ENCODE results near the gene FGF12. TPM values are rescaled to one million over a fixed set of nuclear protein-coding genes. Genes with fewer than 3 reads are reported as not detected.
A peak's percentile ranks its signal among the peaks of the same experiment; 100 is the strongest.

Gene FGF12
- total RNA-seq, 2 donors from 2014 or later, result 245 to 291 TPM

DNA sequence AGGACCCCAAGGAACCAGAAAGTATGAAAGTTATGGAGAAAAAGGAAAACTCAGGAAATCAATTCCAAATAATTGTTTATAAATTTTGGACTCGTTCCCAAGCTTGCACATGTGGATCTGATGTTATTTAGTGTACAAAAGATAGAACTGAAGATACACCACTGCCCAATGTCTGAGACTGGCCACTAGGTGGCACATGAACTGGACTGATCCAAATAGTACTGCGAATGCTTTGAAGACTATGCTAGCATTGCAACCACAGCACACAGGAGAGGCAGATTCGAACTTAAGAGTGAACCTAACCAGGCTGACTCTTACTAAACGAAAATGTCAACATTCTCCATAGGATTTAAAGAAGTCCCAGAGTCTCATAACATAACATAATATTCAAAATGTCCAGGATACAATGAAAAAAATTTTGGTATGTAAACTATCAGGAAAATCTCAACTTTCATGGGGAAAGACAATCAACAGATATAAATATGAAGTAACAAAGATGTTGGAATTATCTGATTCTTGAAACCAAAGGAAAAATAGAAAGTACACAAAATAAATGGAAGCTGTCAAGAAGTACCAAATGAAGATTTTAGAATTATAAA is 596.7 kb downstream of the FGF12 start:
- intact Hi-C loops (cut with DNase I), result loop anchor here (1.0 to 10.0 kb wide), 4 partner anchors 292 to 713 kb away; no protein-coding TSS in a partner anchor
- ATAC-seq (peak; percentile 68 to 79), DNase-seq (peak; percentile 41)

DNA sequence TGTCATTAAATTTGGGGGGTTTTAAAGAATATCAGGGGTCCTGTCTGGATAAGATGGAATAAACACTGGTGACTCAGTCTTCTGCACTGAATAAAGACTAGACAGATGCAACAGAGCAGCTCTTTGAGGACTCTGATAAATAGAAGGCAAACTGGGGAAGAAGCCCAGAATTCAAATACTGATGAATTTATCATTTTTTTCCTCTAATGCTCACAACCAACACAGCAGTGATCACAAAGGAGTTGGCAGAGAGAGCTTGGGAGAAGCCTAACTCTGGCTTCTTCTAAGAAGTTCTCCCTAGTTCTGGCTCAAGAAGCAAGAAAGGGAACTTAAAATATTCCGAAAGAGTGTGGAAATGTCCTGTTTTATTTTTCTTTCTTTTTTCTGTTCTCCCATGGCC is 597.8 kb downstream of the FGF12 start:
- no peak for DNase-seq
- intact Hi-C loops (cut with DNase I), result no loop called here
- no peak for ATAC-seq

DNA sequence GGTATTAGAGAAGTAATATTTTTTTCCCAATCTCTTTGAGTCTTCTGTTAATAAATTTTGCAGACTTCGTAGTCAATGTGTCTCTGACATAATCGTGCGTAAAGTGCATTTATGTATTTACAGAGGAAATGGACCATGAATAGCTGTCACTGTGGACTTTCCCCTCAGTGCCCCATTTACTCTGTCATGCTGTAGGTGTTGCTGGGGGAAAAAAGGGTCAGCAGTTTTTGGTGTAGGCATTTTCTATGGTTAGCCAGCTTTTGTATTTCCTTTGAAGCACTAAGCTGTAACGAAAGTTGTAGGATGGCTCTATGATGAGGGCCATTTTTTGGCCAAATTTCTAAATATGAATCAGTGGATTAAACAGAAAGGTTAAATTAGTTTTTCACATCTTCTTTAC is 598.4 kb downstream of the FGF12 start:
- intact Hi-C loops (cut with DNase I), result no loop called here
- ATAC-seq (no peak), DNase-seq (no peak)

DNA sequence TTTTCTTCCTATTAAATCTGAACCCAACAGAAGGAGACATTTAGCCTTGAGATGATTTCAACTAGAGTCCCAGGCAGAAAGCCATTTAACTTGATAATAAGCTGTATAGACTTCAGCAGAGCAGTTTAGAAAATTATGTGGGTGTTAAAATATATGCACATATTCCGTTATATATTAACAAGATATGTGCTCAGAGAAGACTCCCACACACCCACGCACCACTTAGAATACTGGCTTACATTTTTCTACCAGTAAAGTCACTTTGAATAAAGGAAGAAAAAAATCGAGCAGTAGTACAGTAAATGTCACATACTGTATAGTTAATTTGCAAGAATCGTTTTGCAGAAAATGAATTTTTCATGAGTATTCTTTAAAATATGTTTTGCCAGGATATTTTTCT is 599.3 kb downstream of the FGF12 start:
- DNase-seq (no peak), ATAC-seq (no peak)
- intact Hi-C loops (cut with DNase I), result no loop called here

DNA sequence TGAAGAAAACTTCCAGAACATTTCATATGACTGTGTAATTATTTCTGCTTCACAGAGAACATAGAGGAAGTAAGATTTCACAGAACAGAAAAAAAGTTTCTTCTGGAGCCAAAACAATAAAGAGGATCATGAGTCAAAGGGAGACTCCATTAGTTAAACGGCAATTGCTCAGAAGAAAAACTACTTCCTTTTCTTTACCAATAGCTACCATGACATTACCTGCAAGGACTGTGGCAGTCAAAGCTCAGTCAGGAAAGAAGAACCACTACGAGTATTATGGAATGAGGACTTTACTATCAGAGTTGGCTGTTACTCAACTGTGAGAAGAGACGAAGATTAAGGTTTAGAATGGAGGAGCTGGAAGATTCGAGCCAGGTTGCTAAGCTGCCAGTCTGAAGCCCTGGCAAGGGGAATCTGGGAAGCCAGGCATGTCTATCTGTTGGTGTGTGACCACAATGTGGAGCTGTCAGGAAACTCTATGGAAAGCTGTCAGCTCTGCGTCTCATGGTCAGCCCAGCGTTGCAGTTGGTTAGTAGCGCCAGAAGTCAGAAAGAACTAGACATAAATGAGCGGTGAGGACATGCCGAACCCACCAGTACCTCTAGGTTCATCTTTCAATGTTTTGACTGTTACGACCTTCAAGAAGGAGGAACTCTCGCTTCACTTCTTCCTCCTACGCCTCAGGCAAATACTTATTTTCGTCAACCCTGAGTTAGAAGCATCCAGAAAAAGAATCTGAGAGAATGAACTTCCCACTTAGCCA is 604.3 kb downstream of the FGF12 start:
- ATAC-seq (no peak), DNase-seq (no peak)
- intact Hi-C loops (cut with DNase I), result no loop called here

DNA sequence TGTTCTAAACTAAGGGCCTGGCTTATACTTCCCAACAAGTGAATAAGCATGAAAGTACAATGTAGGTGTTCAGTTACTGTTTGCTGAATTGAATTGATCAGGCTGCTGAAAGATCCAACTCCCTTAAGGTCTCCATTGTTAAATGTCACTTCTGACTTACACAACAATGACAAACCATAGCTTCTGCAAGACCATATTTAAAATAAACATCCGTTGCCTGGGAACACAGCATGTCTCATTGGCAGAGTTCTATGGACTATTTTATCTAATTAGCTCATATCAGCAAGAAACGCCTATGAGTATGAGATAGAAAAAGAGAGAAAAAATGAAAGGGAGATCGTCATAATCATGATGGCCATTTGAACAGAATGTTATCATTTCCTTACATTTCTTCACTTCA is 605.4 kb downstream of the FGF12 start:
- intact Hi-C loops (cut with DNase I), result no loop called here
- ATAC-seq (no peak), DNase-seq (no peak)

DNA sequence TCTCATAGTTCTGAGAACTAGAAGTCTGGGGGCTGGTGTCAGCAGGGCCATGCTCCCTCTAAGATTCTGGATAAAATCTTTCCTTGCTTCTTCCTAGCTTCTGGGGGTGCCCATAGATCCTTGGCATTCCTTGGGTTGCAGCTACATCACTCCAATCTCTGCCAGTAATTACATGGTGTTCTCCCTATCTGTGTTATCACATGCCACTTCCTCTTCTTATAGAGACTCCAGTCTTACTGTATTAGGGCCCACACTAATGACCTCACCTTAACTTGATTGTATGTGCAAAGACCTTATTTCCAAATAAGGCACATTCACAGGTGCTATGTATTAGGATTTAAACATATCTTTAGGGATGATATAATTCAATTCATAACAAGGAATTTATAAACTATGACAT is 618.5 kb downstream of the FGF12 start:
- no peak for DNase-seq
- ATAC-seq, result no peak
- intact Hi-C loops (cut with DNase I), result no loop called here

DNA sequence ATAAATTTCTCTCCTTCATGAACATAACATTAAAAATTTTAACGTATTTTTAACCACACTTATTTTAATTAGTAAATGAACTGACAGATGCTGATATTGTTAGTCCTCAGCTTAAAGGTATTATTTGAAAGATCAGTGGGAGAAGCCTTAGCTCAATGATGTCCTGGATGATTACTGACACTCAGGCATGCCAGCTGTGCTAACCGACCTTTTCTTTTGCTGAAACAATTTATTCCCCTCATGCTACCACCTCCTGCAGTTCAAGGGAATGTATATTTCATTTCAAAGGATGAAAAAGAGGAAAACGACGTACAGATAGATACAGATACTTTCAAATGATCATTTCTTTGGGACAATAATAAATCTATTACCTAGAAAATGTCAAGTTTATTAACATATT is 620.8 kb downstream of the FGF12 start:
- intact Hi-C loops (cut with DNase I), result no loop called here
- no peak for DNase-seq
- no peak for ATAC-seq

DNA sequence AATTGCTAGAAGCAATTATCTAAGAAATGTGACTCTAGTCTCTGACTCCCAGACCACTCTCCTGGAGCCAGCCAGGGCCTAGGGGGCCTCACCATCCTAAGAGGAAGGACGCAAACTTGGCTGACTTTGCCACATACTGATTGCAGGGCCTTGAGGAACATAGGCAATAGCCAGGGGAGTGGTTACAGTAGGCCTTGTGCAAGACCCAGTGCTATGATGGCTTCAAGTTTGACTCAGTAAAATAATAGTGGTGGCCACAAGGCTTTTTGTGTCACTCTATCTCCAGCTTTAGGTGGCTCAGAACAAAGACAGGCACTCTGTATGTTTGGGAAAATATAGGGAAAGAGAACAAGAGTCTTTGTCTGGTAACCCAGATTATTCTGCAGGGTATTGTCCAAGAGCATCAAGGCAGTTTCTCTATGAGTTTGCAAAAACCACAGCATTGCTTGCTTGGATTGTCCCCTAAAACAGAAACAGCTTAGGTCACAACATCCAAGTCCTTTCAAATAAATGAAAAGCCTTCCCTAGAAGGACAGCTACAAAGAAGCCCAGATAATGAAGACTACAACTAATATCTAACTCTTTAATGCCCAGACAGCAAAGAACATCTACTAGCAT is 634.8 kb downstream of the FGF12 start:
- ATAC-seq, result no peak
- no peak for DNase-seq
- intact Hi-C loops (cut with DNase I), result no loop called here

DNA sequence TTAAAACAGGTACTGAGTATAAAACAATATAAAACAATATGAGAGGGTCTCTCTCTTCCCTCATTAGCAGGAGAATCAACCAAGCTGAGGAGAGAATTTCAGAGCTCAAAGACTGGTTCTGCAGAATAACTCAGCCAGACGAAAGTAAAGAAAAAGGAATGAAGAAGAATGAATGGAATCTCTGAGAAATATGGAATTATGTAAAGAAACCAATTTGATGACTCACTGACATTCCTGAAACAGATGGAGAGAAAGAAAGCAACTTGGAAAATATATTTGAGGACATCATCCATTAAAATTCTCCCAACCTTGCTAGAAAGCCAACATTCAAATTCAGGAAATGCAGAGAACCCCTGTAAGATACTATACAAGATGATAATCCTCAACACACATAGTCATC is 635.5 kb downstream of the FGF12 start:
- DNase-seq, result no peak
- intact Hi-C loops (cut with DNase I), result no loop called here
- no peak for ATAC-seq

DNA sequence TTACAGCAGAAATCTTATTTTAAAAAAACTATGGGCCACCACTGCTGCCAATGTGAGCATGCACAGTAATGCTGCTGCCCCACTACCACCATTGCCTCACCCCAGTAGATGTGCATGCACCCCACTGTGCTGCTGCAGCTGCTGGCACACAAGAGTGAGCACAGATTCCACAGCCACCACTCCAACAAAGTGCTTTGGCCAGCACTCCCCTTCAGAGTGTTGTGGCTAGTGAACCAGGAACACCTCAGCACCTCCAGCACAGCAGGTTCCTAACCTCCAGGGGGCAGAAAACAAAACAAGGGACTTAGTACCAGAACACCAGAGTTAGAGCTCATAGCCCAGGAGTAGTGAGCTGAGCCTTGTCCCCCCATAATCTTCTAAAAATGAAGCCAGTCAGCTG is 636.8 kb downstream of the FGF12 start:
- DNase-seq (no peak), ATAC-seq (no peak)
- intact Hi-C loops (cut with DNase I), result no loop called here

Other genes with a start within 250 kb of the FGF12 start
- 1 to 10 TPM; 2.2 to 4.1 TPM for gene MB21D2, start 190.3 kb upstream of the FGF12 start, total RNA-seq

Data from left cardiac atrium (tissue), 4 donors.